ENCODE measurements around the gene TRAF3. TPM values are rescaled to one million over a fixed set of nuclear protein-coding genes. Genes with fewer than 3 reads are reported as not detected.

TRAF3 gene
- total RNA-seq, 2 donors from 2014 or later: 20.8 to 26.0 TPM

- no peaks in the 10 kb centered on the region for H3K27me3 ChIP-seq
- no peak overlapping the region for H3K9ac ChIP-seq (ENCODE audit: low read depth in 2 of 2, low read length in 2 of 2)
- no peak for DNase-seq
- H3K4me3 ChIP-seq: no peak overlapping the region
- H3K4me1 ChIP-seq: no peaks in the 10 kb centered on the region
- H3K27ac ChIP-seq: no peak overlapping the region
- intact Hi-C loops (cut with DNase I): no loop called here
- H3K36me3 ChIP-seq: no peaks in the 10 kb centered on the region
- TF ChIP-seq CTCF (IDR thresholded peaks at IDR 0.05): no peak
- no peaks in the 10 kb centered on the region for H3K9me3 ChIP-seq
These were observed 9.5 kb downstream of the TRAF3 start for GRCh38 chr14:102786768-102787167.

- no peaks in the 10 kb centered on the region for H3K36me3 ChIP-seq
- no peak for DNase-seq
- no peaks in the 10 kb centered on the region for H3K9me3 ChIP-seq
- intact Hi-C loops (cut with DNase I): no loop called here
- no peaks in the 10 kb centered on the region for H3K4me1 ChIP-seq
- no peaks in the 10 kb centered on the region for H3K27me3 ChIP-seq
- no peak overlapping the region for H3K9ac ChIP-seq (ENCODE audit: low read depth in 2 of 2, low read length in 2 of 2)
- no peak overlapping the region for H3K27ac ChIP-seq
- TF ChIP-seq CTCF (IDR thresholded peaks at IDR 0.05): no peak
- H3K4me3 ChIP-seq: no peak overlapping the region
These were observed 12.1 kb downstream of the TRAF3 start for GRCh38 chr14:102789349-102789748.

GRCh38 chr14:102793531-102794328 is 16.5 kb downstream of the TRAF3 start:
- DNase-seq: no peak
- intact Hi-C loops (cut with DNase I): no loop called here
- H3K9ac ChIP-seq (ENCODE audit: low read depth in 2 of 2, low read length in 2 of 2): no peak overlapping the region

GRCh38 chr14:102795060-102795925 is 18.0 kb downstream of the TRAF3 start:
- Histone ChIP-seq H3K9ac (ENCODE audit: low read depth in 2 of 2, low read length in 2 of 2) (peak overlapping the region; percentile 41 to 46), H3K27ac (peak overlapping the region; percentile 34), H3K4me1 (no peaks in the 10 kb centered on the region), H3K4me3 (no peak overlapping the region), H3K27me3 (no peaks in the 10 kb centered on the region), H3K9me3 (no peaks in the 10 kb centered on the region), H3K36me3 (no peaks in the 10 kb centered on the region)
- intact Hi-C loops (cut with DNase I): no loop called here
- TF ChIP-seq CTCF (IDR thresholded peaks at IDR 0.05): no peak
- DNase-seq: peak; percentile 67

More at GRCh38 chr14:102793531-102794328, 16.5 kb downstream of the TRAF3 start:
- no peak for TF ChIP-seq CTCF (IDR thresholded peaks at IDR 0.05)
- Histone ChIP-seq H3K36me3 (no peaks in the 10 kb centered on the region), H3K27ac (no peak overlapping the region), H3K4me3 (no peak overlapping the region), H3K9me3 (no peaks in the 10 kb centered on the region), H3K4me1 (no peaks in the 10 kb centered on the region), H3K27me3 (no peaks in the 10 kb centered on the region)

GRCh38 chr14:102796661-102797190 is 19.5 kb downstream of the TRAF3 start:
- no peak overlapping the region for H3K9ac ChIP-seq (ENCODE audit: low read depth in 2 of 2, low read length in 2 of 2)
- H3K27ac ChIP-seq: no peak overlapping the region
- no peak overlapping the region for H3K4me3 ChIP-seq
- no peaks in the 10 kb centered on the region for H3K27me3 ChIP-seq
- intact Hi-C loops (cut with DNase I): no loop called here
- H3K9me3 ChIP-seq: no peaks in the 10 kb centered on the region
- no peak for DNase-seq
- TF ChIP-seq CTCF (IDR thresholded peaks at IDR 0.05): no peak
- no peaks in the 10 kb centered on the region for H3K36me3 ChIP-seq
- no peaks in the 10 kb centered on the region for H3K4me1 ChIP-seq
